ENCODE results near the gene NR2E1. TPM values are rescaled to one million over a fixed set of nuclear protein-coding genes. Genes with fewer than 3 reads are reported as not detected.

The NR2E1 gene
- total RNA-seq, 3 donors from 2014 or later (not counting 1 experiment from before 2014, with no cell fraction given) = not detected

GRCh38 chr6:108203189-108204112 is 37.6 kb downstream of the NR2E1 start:
- intact Hi-C loops (cut with micrococcal nuclease) = no loop called here
- Mint-ChIP-seq H3K27ac (no peak overlapping the region), H3K4me3 (no peak overlapping the region)

GRCh38 chr6:108207013-108207412 is 41.2 kb downstream of the NR2E1 start:
- no peak overlapping the region for H3K4me3 ChIP-seq (ENCODE audit: low read length)
- no peak for DNase-seq
- no peak overlapping the region for H3K27ac ChIP-seq (ENCODE audit: low read length)
- peaks cover 27% of the 10 kb centered on the region for H3K36me3 ChIP-seq (ENCODE audit: control insufficient read depth, insufficient read depth, low read length)
- H3K27ac Mint-ChIP-seq = no peak overlapping the region
- no peak for ATAC-seq
- H3K9me3 ChIP-seq (ENCODE audit: control insufficient read depth, insufficient read depth, low read length) = no peaks in the 10 kb centered on the region
- H3K4me3 Mint-ChIP-seq = no peak overlapping the region
- intact Hi-C loops (cut with micrococcal nuclease) = no loop called here
- no peaks in the 10 kb centered on the region for H3K9me3 Mint-ChIP-seq
- H3K27me3 ChIP-seq (ENCODE audit: control insufficient read depth, insufficient read depth, low read length) = no peaks in the 10 kb centered on the region
- WGBS (ENCODE audit: insufficient coverage) = 98% methylated on average over 4 of the region's 4 CpGs
- H3K4me1 Mint-ChIP-seq = peaks cover 0 to 4% of the 10 kb centered on the region in 2 donors
- TF ChIP-seq CTCF (IDR thresholded peaks at IDR 0.05) = no peak
- H3K4me1 ChIP-seq (ENCODE audit: control insufficient read depth, insufficient read depth, low read length) = no peaks in the 10 kb centered on the region
- no peaks in the 10 kb centered on the region for H3K27me3 Mint-ChIP-seq (ENCODE audit: low read depth in 2 of 2)
- H3K36me3 Mint-ChIP-seq = peaks cover 7% of the 10 kb centered on the region

More at GRCh38 chr6:108203189-108204112, 37.6 kb downstream of the NR2E1 start:
- H3K36me3 ChIP-seq (ENCODE audit: control insufficient read depth, insufficient read depth, low read length) = peaks cover 4% of the 10 kb centered on the region
- H3K27ac ChIP-seq (ENCODE audit: low read length) = no peak overlapping the region
- no peaks in the 10 kb centered on the region for H3K4me1 ChIP-seq (ENCODE audit: control insufficient read depth, insufficient read depth, low read length)
- peaks cover 0 to 4% of the 10 kb centered on the region in 2 donors for H3K4me1 Mint-ChIP-seq
- H3K27me3 ChIP-seq (ENCODE audit: control insufficient read depth, insufficient read depth, low read length) = no peaks in the 10 kb centered on the region
- peaks cover 7% of the 10 kb centered on the region for H3K36me3 Mint-ChIP-seq
- TF ChIP-seq CTCF (IDR thresholded peaks at IDR 0.05) = no peak
- DNase-seq = no peak
- no peak for ATAC-seq
- H3K9me3 ChIP-seq (ENCODE audit: control insufficient read depth, insufficient read depth, low read length) = no peaks in the 10 kb centered on the region
- H3K27me3 Mint-ChIP-seq (ENCODE audit: low read depth in 2 of 2) = no peaks in the 10 kb centered on the region
- 93% methylated on average over 14 of the region's 14 CpGs for WGBS (ENCODE audit: insufficient coverage)
- no peaks in the 10 kb centered on the region for H3K9me3 Mint-ChIP-seq
- H3K4me3 ChIP-seq (ENCODE audit: low read length) = no peak overlapping the region

GRCh38 chr6:108209738-108210137 is 43.9 kb downstream of the NR2E1 start:
- H3K36me3 Mint-ChIP-seq = peaks cover 13% of the 10 kb centered on the region

More at GRCh38 chr6:108209738-108210137, 43.9 kb downstream of the NR2E1 start:
- no peaks in the 10 kb centered on the region for H3K9me3 ChIP-seq (ENCODE audit: control insufficient read depth, insufficient read depth, low read length)
- 97% methylated on average over 4 of the region's 5 CpGs for WGBS (ENCODE audit: insufficient coverage)
- no peak overlapping the region for H3K4me3 ChIP-seq (ENCODE audit: low read length)
- H3K4me3 Mint-ChIP-seq = no peak overlapping the region
- no peak overlapping the region for H3K27ac Mint-ChIP-seq
- H3K9me3 Mint-ChIP-seq = no peaks in the 10 kb centered on the region
- intact Hi-C loops (cut with micrococcal nuclease) = no loop called here
- no peaks in the 10 kb centered on the region for H3K4me1 ChIP-seq (ENCODE audit: control insufficient read depth, insufficient read depth, low read length)
- no peaks in the 10 kb centered on the region for H3K27me3 ChIP-seq (ENCODE audit: control insufficient read depth, insufficient read depth, low read length)
- no peaks in the 10 kb centered on the region for H3K27me3 Mint-ChIP-seq (ENCODE audit: low read depth in 2 of 2)
- peaks cover 4 to 9% of the 10 kb centered on the region in 2 donors for H3K4me1 Mint-ChIP-seq
- no peak for ATAC-seq
- no peak overlapping the region for H3K27ac ChIP-seq (ENCODE audit: low read length)
- DNase-seq = no peak
- H3K36me3 ChIP-seq (ENCODE audit: control insufficient read depth, insufficient read depth, low read length) = peaks cover 34% of the 10 kb centered on the region
- TF ChIP-seq CTCF (IDR thresholded peaks at IDR 0.05) = no peak

Data from natural killer cell (primary cell).